IMR-90 (cell line): ENCODE results near the gene COL18A1. TPM values are rescaled to one million over a fixed set of nuclear protein-coding genes. Genes with fewer than 3 reads are reported as not detected.

Experiments used
- ATAC-seq: fragments of 200-7000 bp; cut with Tn5 transposase; 2 replicates; pipeline ENCODE4 v1.9.1; 2020; ENCODE audit warnings: low read depth, mild to moderate bottlenecking, moderate library complexity
- BruUV-seq: library from RNA; stranded (reverse); fragments of 400-500 nt; replicated peaks from 2 replicates; lab custom pipeline; 2021; lab: Mats Ljungman, UMichigan
- CTCF ChIA-PET: fragments of 300-600 bp; formaldehyde crosslinking; extraction: SDS; loops from one replicate; lab custom pipeline; 2021; ENCODE audit warnings: antibody characterized with exemption; lab: Yijun Ruan, JAX
- POLR2A ChIA-PET: fragments of 300-600 bp; sonication (Branson Sonifier 250); formaldehyde crosslinking; loops from one replicate; lab custom pipeline; 2022; ENCODE audit warnings: antibody characterized with exemption; ENCODE audit not compliant: unreplicated experiment; lab: Charles Lee
- DNase-seq: peaks from one replicate; pipeline ENCODE4 v3.0.0; 2013
- H2AFZ ChIP-seq: replicated peaks from 2 replicates; pipeline ENCODE3; 2013; ENCODE audit warnings: low read length, mild to moderate bottlenecking; ENCODE audit not compliant: poor library complexity
- H2AK5ac ChIP-seq: 2 replicates; pipeline ENCODE4 v1.6.1; 2013; ENCODE audit warnings: low read depth, low read length, inconsistent platforms
- H2AK9ac ChIP-seq: replicated peaks from 2 replicates; pipeline ENCODE3; 2013; ENCODE audit warnings: mild to moderate bottlenecking, low read depth, low read length, moderate library complexity; ENCODE audit not compliant: poor library complexity
- H2BK120ac ChIP-seq: 2 replicates; pipeline ENCODE4 v1.6.1; 2013; ENCODE audit warnings: low read depth, low read length, inconsistent platforms
- H2BK15ac ChIP-seq: 3 replicates; pipeline ENCODE4 v1.6.1; 2013; ENCODE audit warnings: low read depth, low read length, inconsistent platforms
- H2BK20ac ChIP-seq: 2 replicates; pipeline ENCODE4 v1.6.1; 2013; ENCODE audit warnings: low read depth, mild to moderate bottlenecking, inconsistent platforms, low read length, moderate library complexity
- H2BK5ac ChIP-seq: 2 replicates; pipeline ENCODE4 v1.6.1; 2013; ENCODE audit warnings: mild to moderate bottlenecking, low read depth, low read length, inconsistent platforms; ENCODE audit not compliant: poor library complexity, severe bottlenecking
- H3K14ac ChIP-seq: replicated peaks from 2 replicates; pipeline ENCODE4 v1.6.1; 2013; ENCODE audit warnings: low read depth, low read length, inconsistent platforms
- H3K18ac ChIP-seq: 2 replicates; pipeline ENCODE4 v1.6.1; 2013; ENCODE audit warnings: low read depth, low read length, control low read depth
- H3K23ac ChIP-seq: 2 replicates; pipeline ENCODE4 v1.6.1; 2013; ENCODE audit warnings: low read depth, low read length, inconsistent platforms
- H3K27ac ChIP-seq: 2 replicates; pipeline ENCODE4 v1.5.1; 2013; ENCODE audit warnings: mild to moderate bottlenecking, control low read depth, low read length; ENCODE audit not compliant: insufficient read depth
- H3K27me3 ChIP-seq: 2 replicates; pipeline ENCODE4 v1.6.1; 2013; ENCODE audit warnings: low read length; ENCODE audit not compliant: control insufficient read depth, insufficient read depth
- H3K36me3 ChIP-seq: 2 replicates; pipeline ENCODE4 v1.6.1; 2013; ENCODE audit warnings: low read length, mixed read lengths; ENCODE audit not compliant: control insufficient read depth, insufficient read depth
- H3K4ac ChIP-seq: 2 replicates; pipeline ENCODE4 v1.6.1; 2013; ENCODE audit warnings: low read depth, low read length, inconsistent platforms
- H3K4me1 ChIP-seq: 2 replicates; pipeline ENCODE4 v1.6.1; 2013; ENCODE audit warnings: low read length, mixed read lengths; ENCODE audit not compliant: control insufficient read depth, insufficient read depth
- H3K4me2 ChIP-seq: 2 replicates; pipeline ENCODE4 v1.6.1; 2013; ENCODE audit warnings: low read depth, mild to moderate bottlenecking, control low read depth, low read length, moderate library complexity
- H3K4me3 ChIP-seq: 2 replicates; pipeline ENCODE4 v1.5.1; 2013; ENCODE audit warnings: low read depth, mild to moderate bottlenecking, control low read depth, low read length, moderate library complexity; ENCODE audit not compliant: insufficient read depth
- H3K56ac ChIP-seq: 2 replicates; pipeline ENCODE4 v1.6.1; 2013; ENCODE audit warnings: low read length, inconsistent platforms; ENCODE audit not compliant: insufficient read depth; ENCODE audit errors: extremely low read depth
- H3K79me1 ChIP-seq, 2 experiments: 2 replicates each; pipeline ENCODE4 v1.6.1; 2013; ENCODE audit warnings: low read length in 2 of 2, inconsistent platforms in 1 of 2, low read depth in 1 of 2
- H3K9ac ChIP-seq: 2 replicates; pipeline ENCODE4 v1.6.1; 2013; ENCODE audit warnings: low read depth, low read length, control low read depth
- H3K9me1 ChIP-seq: 2 replicates; pipeline ENCODE4 v1.6.1; 2013; ENCODE audit warnings: low read length, inconsistent platforms; ENCODE audit not compliant: insufficient read depth
- H3K9me3 ChIP-seq: 2 replicates; pipeline ENCODE4 v1.6.1; 2013; ENCODE audit warnings: low read length; ENCODE audit not compliant: control insufficient read depth, insufficient read depth
- H4K20me1 ChIP-seq: 2 replicates; pipeline ENCODE4 v1.6.1; 2013; ENCODE audit warnings: low read length, inconsistent platforms; ENCODE audit not compliant: insufficient read depth
- H4K5ac ChIP-seq: 2 replicates; pipeline ENCODE4 v1.6.1; 2013; ENCODE audit warnings: mild to moderate bottlenecking, low read depth, low read length, control low read depth
- H4K8ac ChIP-seq, 2 experiments: 2 replicates each; pipeline ENCODE4 v1.6.1; 2013; ENCODE audit warnings: low read depth in 2 of 2, low read length in 2 of 2, control low read depth in 1 of 2, inconsistent platforms in 1 of 2
- H4K91ac ChIP-seq: 2 replicates; pipeline ENCODE4 v1.6.1; 2013; ENCODE audit warnings: low read depth, low read length, inconsistent platforms; ENCODE audit not compliant: insufficient read depth
- BHLHE40 ChIP-seq: fragments of 150-350 bp; IDR thresholded peaks from 2 replicates; pipeline ENCODE4 v1.6.1; 2016; ENCODE audit warnings: mild to moderate bottlenecking, low read depth, low read length
- MAFK ChIP-seq: IDR thresholded peaks from 2 replicates; pipeline ENCODE4 v1.6.1; 2012; ENCODE audit warnings: low read depth, low read length, improper control_type of control experiment
- SMC3 ChIP-seq: fragments of 150-350 bp; IDR thresholded peaks from 2 replicates; pipeline ENCODE4 v1.6.1; 2016; ENCODE audit warnings: low read depth, mild to moderate bottlenecking, antibody characterized with exemption, low read length, moderate library complexity
- WGBS, 2 experiments: methylation state at CpG; one replicate each; pipeline versions ENCODE4 v1.1.5 to v1.1.7; 2013; ENCODE audit warnings: missing lambda C conversion rate in 2 of 2; ENCODE audit not compliant: insufficient read length in 1 of 2; ENCODE audit errors: extremely low coverage in 2 of 2; 5-methylcytosine and 5-hydroxymethylcytosine counted together
- dilution Hi-C: fragments of 300-500 bp; cut with HindIII; formaldehyde crosslinking; loops from one replicate; pipeline ENCODE4 v1.14.3; 2018; ENCODE audit warnings: low sequenced_read_pairs; ENCODE audit not compliant: unreplicated experiment
- in situ Hi-C: fragments of 300-500 bp; cut with MboI; formaldehyde crosslinking; loops from 3 replicates; pipeline ENCODE4 v1.14.3; 2019; ENCODE audit warnings: low sequenced_read_pairs, inconsistent platforms, mixed read lengths
- intact Hi-C: fragments of 100-400 bp; cut with micrococcal nuclease; formaldehyde crosslinking; loops from 2 replicates; pipeline ENCODE4 v1.10.0; 2022
- polyA plus RNA-seq, 3 experiments: library from polyadenylated mRNA; depleted of rRNA; stranded (reverse); fragments of >200 nt; gene quantifications; 2 replicates each; pipeline ENCODE4 v1.2.3, GENCODE V29; 2012; ENCODE audit warnings: low replicate concordance in 1 of 3
- total RNA-seq: library from RNA; depleted of rRNA; stranded (reverse); fragments of >200 nt; gene quantifications from 2 replicates; pipeline ENCODE4 v1.2.3, GENCODE V29; 2012

Gene COL18A1
- total and polyA plus RNA-seq, 2 of the 4 experiments (the other 2 are of a cell fraction), result 4.3 to 46.7 TPM

DNA sequence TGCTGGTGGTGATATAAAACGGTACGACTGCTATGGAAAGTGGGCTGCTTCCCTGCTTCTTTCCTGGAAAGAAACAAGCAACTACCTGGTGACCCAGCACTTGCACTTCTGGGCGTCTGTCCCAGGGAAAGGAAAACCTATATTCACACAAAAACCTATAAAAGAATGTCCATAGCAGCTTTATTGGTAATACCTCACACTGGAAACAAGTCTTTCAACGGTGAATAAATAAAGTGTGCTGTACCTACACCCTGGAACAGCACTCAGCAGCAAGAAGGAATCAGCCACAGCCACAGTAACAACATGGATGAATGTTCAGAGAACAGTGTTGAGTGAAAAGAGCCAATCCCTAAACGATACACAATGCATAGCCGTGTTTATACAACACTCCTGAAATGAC is 117.4 kb downstream of the COL18A1 start:
- ChIA-PET CTCF (no interaction called here), POLR2A (no interaction called here)
- H3K27me3 ChIP-seq, result no peaks in the 10 kb centered on the region
- H2BK5ac ChIP-seq, result no peak overlapping the region
- ATAC-seq (no peak), DNase-seq (no peak)
- no peak overlapping the region for H3K18ac ChIP-seq
- WGBS, 2 experiments, result no CpG with 5 or more reads among the region's 6 CpGs
- no peak overlapping the region for H2AFZ ChIP-seq
- BruUV-seq, result no TSS peak
- H3K14ac ChIP-seq, result no peak overlapping the region
- H3K4me3 ChIP-seq, result no peak overlapping the region
- no peak overlapping the region for H3K9ac ChIP-seq
- H2AK5ac ChIP-seq, result no peak overlapping the region
- peaks cover 3 to 6% of the 10 kb centered on the region in 2 experiments; a peak in 2 of 4 replicates for H3K79me1 ChIP-seq
- H3K9me1 ChIP-seq, result no peaks in the 10 kb centered on the region
- dilution Hi-C loops (no loop called here), in situ Hi-C loops (no loop called here), intact Hi-C loops (no loop called here)
- H2BK20ac ChIP-seq, result no peak overlapping the region
- no peak overlapping the region for H3K27ac ChIP-seq
- H4K20me1 ChIP-seq, result no peaks in the 10 kb centered on the region
- H4K91ac ChIP-seq, result no peak overlapping the region
- no peak for TF ChIP-seq BHLHE40
- TF ChIP-seq SMC3, result no peak
- no peak for TF ChIP-seq MAFK
- H3K36me3 ChIP-seq, result peaks cover 8% of the 10 kb centered on the region
- no peak overlapping the region for H2BK15ac ChIP-seq
- H3K4me1 ChIP-seq, result no peaks in the 10 kb centered on the region
- no peak overlapping the region for H4K8ac ChIP-seq
- no peak overlapping the region for H2AK9ac ChIP-seq
- no peak overlapping the region for H3K23ac ChIP-seq
- no peak overlapping the region for H3K4ac ChIP-seq
- no peak overlapping the region for H2BK120ac ChIP-seq
- H4K5ac ChIP-seq, result no peak overlapping the region
- no peak overlapping the region for H3K56ac ChIP-seq
- peaks cover 16% of the 10 kb centered on the region for H3K9me3 ChIP-seq
- H3K4me2 ChIP-seq, result no peak overlapping the region
